ENCODE measurements around the gene RNF157.
"Not testable (repeated sequence)": the region's sequence is repeated elsewhere in the genome, so short reads cannot be mapped to it uniquely, and the experiment has no call there.

Gene RNF157

DNA sequence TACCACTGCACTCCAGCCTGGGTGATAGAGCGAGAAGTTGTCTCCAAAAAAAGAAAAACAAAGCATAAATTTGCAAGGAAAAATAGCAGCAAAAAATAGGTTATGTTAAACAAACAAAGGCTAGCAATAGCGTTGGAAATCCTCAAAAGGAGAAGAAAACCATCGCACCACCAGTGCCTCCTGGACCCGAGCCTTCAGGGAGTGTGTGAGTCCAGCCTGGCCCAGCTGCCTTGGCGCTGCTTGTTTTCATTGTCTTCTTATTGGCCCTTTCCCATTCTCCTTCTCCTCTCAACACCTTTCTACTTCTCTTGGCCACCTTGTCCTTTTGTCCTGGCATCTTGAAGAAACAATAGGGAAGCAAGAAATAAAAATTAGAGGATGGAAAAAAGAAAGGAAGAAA, 20.4 kb upstream of the RNF157 start:
- Histone ChIP-seq H3K4me3 (no peak overlapping the region), H3K27ac (no peak overlapping the region)

DNA sequence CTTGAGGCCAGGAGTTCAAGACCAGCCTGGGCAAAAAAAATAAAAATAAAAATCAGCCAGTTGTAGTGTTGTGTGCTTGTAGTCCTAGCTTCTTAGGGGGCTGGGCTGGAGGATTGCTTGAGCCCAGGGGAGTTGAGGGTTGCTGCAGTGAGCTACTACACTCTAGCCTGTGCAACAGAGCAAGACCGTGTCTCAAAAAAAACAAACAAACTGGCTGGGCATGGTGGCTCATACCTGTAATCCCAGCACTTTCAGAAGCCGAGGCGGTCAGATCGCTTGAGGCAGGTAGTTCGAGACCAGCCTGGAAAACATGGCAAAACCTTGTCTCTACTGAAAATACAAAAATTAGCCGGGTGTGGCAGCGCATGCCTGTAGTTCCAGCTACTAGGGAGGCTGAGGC, 19.9 kb upstream of the RNF157 start:
- Histone ChIP-seq H3K27ac (peak overlapping the region in 1 of 21 experiments; percentile 67), H3K4me3 (no peak overlapping the region)

DNA sequence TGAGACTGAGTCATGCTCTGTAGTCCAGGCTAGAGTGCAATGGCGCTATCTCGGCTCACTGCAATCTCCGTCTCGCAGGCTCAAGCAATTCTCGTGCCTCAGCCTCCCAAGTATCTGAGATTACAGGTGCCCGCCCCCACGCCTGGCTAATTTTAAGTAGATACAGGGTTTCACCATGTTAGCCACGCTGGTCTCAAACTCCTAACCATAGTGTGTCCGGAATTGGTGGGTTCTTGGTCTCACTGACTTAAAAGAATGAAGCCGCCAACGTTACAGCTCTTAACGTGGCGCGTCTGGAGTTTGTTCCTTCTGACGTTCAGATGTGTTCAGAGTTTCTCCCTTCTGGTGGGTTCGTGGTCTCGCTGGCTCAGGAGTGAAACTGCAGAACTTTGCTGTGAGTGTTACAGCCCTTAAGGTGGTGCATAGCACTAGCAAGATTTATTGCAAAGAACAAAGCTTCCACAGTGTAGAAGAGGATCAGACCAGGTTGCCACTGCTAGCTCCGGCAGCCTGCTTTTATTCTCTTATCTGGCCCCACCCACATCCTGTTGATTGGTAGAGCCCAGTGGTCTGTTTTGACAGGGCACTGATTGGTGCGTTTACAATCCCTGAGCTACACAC, 16.2 kb upstream of the RNF157 start:
- peak overlapping the region in 2 of 21 experiments; percentile 12 to 58 for H3K27ac ChIP-seq
- H3K4me3 ChIP-seq: not testable (repeated sequence)

DNA sequence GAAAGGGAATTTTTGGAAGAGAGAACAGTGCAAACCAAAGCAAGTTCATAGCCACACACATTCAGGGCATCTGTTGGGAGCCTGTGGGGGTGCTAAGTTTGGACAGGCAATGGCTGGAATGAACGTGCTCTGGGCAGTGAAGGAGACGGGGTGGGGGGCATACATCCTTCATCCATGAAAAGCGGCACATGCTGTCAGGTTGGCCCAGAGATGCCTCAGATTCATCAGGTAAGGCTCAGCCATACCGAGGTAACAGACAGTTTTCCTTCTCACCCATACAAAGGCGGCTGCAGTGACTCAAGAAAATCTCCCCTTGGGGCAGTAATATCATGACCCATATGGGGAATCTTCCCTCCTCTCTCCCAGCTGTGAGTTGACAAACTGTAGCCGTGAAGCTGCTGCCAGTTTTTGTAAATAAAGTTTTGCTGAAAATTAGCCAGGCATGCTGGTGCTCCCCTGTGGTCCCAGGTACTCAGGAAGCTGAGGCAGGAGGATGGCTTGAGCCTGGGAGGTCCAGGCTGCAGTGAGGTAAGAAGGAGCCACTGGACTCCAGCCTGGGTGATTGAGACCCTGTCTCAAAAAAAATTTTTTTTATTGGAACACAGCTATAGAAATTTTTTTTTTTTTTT, 15.6 kb upstream of the RNF157 start:
- H3K4me3 ChIP-seq: no peak overlapping the region
- peak overlapping the region in 2 of 21 experiments; percentile 12 to 58 for H3K27ac ChIP-seq

DNA sequence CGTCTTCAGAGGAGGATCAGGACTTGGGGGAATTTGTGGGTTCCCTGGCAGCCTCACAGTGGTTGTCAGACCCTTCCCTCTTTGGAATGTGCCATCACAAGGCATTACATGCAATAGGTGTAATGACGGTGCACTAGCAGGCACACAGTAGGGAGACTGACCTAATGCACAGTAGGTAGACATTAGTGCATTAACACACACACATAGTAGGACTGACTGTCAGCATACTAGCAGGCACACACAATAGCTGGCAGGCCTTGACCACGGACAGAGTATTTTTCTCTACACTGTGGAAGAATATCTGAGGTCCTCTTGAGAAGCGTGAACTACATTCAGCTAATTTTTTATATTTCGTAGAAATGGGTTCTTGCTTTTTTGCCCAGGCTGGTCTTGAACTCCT, 14.0 kb upstream of the RNF157 start:
- no peak overlapping the region for H3K27ac ChIP-seq
- no peak overlapping the region for H3K4me3 ChIP-seq

DNA sequence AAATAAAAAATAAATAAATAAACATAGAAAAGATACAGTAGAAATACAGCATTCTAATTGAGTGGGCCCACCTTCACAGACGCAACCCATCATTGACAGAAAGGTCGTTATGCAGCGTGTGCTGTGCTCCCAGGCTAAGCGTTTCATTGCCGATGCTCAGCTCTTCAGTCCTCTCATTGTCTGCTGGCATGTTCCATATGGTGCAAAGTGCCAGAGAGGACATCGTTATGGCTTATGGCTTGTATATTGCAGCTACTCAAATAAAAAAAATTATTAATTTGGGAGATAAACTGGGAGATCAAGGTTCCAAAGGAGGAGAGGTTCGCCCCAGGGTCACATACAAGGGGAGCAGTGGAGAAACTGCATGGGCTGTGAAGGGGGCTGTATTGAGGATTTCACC, 13.5 kb upstream of the RNF157 start:
- Histone ChIP-seq H3K27ac (peak overlapping the region in 1 of 21 experiments; percentile 77), H3K4me3 (no peak overlapping the region)

DNA sequence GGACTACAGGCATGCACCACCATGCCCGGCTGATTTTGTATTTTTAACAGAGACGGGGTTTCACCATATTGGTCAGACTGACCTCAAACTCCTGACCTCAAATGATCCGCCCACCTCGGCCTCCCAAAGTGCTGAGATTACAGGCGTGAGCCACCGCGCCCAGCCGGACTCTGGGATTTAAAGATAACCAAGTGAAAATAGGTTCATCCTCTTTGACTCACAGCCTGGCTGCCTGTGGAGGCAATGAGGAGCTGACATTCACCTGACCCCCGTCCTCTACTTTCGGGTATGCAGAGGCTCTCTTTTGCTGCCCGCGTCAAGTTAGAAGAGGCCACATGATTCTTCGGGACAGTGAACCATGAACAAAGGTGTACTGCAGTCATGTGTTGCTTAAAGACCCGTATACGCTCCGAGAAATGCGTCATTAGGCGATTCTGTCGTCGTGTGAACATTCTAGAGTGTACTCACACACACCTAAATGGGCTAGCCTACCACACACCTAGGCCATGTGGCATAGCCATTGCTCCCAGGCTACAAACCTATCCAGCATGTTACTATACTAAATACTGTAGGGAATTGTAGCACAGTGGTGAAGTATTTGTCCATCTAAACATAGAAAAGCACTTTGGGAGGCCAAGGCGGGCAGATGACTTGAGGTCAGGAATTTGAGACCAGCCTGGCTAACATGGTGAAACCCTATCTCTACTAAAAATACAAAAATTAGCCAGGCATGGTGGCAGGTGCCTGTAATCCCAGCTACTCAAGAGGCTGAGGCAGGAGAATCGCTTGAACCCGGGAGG, 12.9 kb upstream of the RNF157 start:
- H3K4me3 ChIP-seq: not testable (repeated sequence)
- peak overlapping the region in 17 of 21 experiments; percentile 9 to 88 (median 69) for H3K27ac ChIP-seq

DNA sequence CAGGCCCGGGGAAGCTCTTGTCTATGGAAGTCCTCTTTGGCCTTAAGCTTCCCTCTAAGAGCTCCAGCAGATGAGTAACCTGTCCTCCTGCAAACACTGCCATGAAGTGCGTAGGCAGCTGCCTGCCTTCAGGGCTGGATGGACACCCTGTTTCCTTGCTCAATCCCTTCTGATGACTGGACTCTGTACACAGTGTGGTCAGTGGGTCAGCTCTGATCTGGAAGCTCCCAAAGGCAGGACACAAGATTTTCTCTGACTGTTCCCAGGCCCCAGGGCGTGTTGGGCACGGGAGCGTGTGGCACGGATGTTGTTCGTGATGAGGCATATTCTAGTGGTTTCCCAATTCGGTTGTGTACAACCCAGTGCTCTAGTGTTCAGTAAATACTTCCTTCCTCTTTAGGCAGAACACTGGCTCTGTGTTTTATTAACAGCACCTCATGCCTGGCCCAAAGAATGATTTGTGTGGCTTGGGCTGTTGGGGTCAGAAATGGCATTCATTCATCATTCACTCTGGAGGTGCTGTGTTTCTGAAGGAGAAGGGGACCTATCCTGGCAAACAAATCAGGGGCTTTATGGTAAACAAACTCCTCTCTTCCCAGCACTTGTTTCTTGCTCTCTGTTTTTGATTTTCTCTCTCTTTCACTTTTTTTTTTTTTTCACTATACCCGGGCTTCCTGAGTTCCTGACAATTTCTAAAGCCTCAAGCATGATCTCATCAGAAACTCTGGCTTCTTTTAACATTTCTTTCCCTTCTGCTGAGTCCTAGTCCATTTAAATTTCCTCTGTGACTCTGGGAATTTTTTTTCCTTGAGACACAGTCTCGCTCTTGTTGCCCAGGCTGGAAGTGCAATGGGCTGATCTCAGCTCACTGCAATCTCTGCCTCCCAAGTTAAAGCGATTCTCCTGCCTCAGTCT, 12.0 kb upstream of the RNF157 start:
- Histone ChIP-seq H3K27ac (peak overlapping the region in 19 of 21 experiments; percentile 9 to 88 (median 65)), H3K4me3 (no peak overlapping the region)

DNA sequence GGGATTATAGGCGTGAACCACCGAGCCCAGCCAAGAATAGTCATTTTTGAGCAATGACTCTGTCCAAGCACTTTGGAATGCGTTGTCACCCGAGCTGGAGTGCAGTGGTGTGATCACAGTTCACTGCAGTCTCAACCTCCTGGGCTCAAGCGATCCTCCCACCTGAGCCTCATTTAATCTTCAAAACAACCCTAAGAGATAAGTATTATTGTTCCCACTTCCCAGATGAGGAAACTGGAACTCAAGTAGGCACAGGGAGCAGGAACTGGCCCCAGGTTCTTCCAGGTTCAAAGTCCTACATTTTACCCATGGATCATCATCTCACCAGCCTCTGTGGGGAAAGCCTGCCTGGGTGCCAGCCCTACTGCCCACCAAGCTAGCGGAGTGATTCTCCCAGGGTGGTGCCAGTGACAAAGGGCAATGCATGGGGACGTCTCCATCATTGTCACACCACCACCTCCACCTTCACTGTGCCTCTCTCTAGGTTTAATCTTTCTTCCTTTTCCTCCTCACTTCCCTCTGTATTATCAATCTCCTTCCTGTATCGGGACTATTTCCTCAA, 11.3 kb upstream of the RNF157 start:
- H3K4me3 ChIP-seq: no peak overlapping the region
- H3K27ac ChIP-seq: peak overlapping the region in 19 of 21 experiments; percentile 9 to 88 (median 65)

DNA sequence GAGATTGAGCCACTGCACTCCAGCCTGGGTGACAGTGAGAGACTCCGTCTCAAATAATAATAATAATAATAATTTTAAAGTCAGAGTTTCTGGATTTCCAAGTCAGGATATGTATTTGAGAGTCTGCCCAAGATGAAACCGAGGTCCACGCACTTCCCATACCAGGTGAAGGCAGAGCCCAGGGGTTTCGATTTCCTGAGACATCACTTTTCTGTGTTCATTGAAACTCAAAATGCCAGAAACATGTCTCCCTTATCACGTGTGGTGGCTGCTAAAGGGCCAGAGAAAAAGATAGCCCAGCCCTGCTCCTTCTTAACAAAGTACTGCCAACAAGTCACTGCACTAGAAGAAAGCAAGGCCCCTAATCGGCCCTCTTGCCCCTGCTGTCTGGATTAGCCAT, 9.8 kb upstream of the RNF157 start:
- no peak overlapping the region for H3K4me3 ChIP-seq

DNA sequence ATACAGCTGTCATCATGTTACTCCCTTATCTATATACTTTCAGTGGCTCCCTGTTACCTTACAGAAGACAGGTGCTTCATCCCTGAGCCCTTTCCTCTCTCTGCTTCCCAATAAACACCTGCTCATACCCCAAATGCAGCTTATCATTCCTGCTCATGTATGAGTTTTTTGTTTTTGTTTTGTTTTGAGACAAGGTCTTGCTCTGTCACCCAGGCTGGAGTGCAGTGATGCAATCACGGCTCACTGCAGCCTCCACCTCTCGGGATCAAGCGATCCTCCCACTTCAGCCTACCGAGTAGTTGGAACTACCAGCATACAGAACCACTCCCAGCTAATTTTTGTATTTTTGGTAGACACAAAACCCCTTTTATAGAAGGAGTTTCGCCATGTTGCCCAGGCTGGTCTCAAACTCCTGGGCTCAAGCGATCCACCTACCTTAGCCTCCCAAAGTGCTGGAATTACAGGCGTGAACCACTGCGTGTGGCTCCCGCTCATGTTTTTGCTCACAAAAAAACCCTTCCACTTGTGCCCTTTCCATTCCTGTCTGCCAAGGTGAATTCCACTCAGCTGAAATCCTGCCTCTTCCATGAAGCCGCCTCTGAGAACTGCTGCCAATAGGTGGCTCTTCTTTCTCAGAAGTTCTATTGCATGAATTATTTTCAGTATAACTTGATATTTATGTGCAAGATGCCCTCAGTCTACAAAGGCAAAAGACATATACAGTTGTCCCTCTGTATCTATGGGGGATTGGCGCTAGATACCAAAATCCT, 7.9 kb upstream of the RNF157 start:
- Histone ChIP-seq H3K4me3 (no peak overlapping the region), H3K27ac (no peak overlapping the region)

More for the DNA sequence above, 9.8 kb upstream of the RNF157 start:
- no peak overlapping the region for H3K27ac ChIP-seq

DNA sequence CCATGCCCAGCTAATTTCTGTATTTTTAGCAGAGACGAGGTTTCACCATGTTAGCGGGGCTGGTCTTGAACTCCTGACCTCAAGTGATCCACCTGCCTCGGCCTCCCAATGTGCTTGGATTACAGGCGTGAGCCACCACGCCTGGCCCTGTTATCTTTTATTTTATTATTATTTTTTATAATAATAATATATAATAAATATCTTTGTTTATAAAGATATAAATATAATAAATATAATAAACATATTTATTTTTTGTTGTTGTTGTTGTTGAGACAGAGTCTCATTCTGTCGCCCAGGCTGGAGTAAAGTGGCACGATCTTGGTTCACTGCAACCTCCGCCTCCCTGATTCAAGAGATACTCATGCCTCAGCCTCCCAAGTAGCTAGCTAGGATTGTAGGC, 7.0 kb upstream of the RNF157 start:
- no peak overlapping the region for H3K27ac ChIP-seq
- no peak overlapping the region for H3K4me3 ChIP-seq

DNA sequence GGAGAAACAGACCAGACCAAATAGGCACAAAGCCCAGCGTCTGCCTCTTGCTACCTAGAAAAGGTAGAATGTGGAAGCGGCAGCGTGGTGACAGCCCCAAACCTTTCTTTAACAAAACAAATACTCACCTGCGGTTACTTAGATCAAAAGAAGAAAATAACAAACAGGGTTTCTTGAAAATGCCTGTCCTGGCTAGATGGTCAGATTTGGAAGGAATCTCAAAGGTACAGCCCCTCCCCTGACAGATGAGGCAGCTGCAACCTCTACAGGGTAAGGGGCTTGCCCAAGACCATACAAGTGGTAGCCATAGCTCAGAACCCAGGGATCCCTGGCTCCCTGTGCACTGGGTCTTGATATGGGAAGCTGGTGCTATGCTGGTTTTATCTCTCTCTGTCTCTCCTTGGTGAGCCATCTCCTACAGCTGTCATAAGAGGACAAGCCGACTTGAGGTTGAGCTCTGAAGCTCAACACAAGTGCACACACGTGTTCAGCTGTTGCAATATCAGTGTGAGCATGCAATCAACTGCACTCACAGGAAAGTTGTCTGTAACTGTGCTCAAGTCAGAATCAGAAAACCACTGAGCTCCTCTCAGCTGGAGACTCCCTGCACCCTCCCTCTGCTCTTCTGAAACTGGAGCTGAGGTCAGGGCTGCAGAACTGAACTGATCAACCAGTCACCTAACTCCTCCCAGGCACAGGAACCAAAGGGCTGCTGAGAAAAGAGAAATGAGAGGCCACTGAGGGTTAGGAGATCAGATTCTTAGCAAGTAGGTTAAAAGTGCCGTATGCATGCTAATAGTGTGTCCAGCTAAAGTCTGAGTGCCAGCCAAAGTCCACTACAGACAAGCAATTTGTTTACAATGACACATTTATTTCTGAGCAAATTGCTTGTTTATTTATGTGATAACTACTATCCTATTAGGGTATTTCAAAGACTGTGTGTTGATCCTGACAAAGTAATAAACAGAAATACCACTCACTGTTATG, 6.1 kb upstream of the RNF157 start:
- Histone ChIP-seq H3K27ac (peak overlapping the region in 6 of 21 experiments; percentile 25 to 58 (median 46)), H3K4me3 (no peak overlapping the region)

DNA sequence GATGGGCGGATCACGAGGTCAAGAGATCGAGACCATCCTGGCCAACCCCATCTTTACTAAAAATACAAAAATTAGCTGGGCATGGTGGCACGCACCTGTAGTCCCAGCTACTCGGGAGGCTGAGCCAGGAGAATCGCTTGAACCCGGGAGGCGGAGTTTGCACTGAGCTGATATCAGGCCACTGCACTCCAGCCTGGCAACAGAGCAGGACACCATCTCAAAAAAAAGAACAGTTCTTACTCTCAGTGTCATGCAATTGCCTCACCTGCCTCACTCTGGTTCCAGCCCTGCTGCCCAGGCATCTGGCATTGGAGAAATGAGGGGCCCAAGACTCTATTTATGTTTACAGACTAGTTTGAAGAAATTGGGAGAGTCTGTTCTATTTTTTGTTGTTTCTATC, 4.4 kb upstream of the RNF157 start:
- not testable (repeated sequence) for H3K27ac ChIP-seq, H3K4me3 ChIP-seq

DNA sequence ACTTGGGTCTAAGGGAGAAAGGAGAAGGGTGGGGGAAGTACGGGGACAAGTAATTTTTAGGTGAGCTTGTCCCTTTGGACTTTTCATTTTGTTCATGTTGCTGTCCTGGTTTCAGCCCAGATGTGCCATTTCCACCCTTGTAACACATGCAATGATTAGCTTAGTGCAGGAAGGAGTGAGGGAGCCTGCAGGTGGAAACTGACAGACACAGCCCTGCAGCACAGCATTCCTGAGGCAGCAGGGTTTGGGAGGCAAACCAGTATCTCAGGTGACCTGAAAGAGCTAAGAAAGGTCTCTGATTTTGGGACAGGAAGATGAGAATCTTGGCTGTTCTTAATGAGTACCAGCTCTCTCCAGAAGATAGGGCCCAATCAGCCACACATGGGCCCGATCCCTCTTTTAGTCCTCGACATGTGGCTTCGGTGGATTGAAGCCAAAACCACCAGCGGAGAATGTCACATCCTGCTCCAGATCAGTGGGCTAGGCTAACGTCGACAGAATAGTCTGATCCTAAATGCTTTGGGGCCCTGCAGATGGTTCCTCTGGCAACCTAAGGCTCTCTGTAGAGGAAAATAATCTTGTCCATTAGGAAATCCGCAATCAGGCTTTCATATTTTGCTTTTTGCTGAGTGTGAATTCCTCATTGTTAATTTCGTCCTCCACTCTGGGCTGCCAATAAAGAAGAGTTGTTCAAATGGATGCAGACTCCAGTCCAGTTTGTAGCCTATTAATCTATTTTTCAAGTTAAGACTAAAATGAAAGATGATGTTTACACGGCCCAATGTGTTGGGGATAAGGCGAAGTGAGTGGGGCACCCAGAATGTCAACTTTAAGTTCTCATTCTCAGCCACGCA, 3.8 kb upstream of the RNF157 start:
- Histone ChIP-seq H3K4me3 (no peak overlapping the region), H3K27ac (no peak overlapping the region)

DNA sequence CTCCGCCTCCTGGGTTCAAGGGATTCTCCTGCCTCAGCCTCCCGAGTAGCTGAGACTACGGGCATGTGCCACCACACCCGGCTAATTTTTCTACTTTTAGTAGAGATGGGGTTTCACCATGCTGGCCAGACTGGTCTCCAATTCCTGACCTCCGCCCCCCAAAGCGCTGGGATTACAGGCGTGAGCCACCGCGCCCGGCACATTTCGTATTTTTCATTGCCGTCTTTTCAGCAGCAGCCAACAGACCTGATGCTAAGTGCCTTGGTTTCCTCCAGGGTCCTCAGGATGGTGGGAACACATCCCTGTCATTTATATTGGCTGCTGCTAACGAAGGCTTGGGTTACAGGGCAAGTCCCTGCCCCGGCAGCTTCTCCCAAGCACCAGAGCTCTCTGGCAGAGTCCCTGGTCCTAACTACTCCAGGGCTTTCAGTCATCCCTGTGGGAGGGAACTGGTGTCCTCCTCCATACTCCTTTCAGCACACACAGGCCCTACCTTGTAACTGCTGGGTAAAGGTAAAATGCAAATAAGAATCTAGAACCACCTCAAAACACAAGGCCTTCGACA, 1.5 kb upstream of the RNF157 start:
- no peak overlapping the region for H3K27ac ChIP-seq
- H3K4me3 ChIP-seq: no peak overlapping the region

All from skin epidermis (tissue), 12 donors.